HepG2 (cell line): Measurements from ENCODE around the gene RPRD2. TPM values are rescaled to one million over a fixed set of nuclear protein-coding genes. Genes with fewer than 3 reads are reported as not detected.

ENCODE experiments used
- CEBPB ChIP-seq: IDR thresholded peaks from 2 replicates; pipeline ENCODE4 v1.6.1; 2011; ENCODE audit warnings: low read depth, low read length, improper control_type of control experiment, borderline replicate concordance
- CEBPG ChIP-seq: IDR thresholded peaks from 2 replicates; pipeline ENCODE4 v1.6.1; 2016
- FOXK1 ChIP-seq: sonication (generic); formaldehyde crosslinking; IDR thresholded peaks from 2 replicates; pipeline ENCODE4 v1.4.0; 2020; ENCODE audit warnings: low read depth, missing genetic modification reagents, borderline replicate concordance
- HDAC2 ChIP-seq: sonication (generic); formaldehyde crosslinking; IDR thresholded peaks from 2 replicates; pipeline ENCODE4 v1.4.0; 2020; ENCODE audit warnings: missing genetic modification reagents
- SAP130 ChIP-seq: IDR thresholded peaks from 2 replicates; pipeline ENCODE4 v1.6.1; 2016; ENCODE audit warnings: low read depth
- SOX13 ChIP-seq, 3 experiments: fragments of 450-650 bp in 1 of 3; sonication (generic) in 1 of 3; formaldehyde crosslinking in 1 of 3; IDR thresholded peaks in 2 of 3; conservative IDR thresholded peaks in 1 of 3; 2 replicates each; pipeline versions ENCODE4 v1.5.0 to v1.6.1; 2016 to 2020; ENCODE audit warnings: antibody characterized with exemption in 1 of 3, mild to moderate bottlenecking in 1 of 3, missing compliant biosample characterization in 1 of 3, missing genetic modification reagents in 1 of 3, moderate library complexity in 1 of 3
- SOX5 ChIP-seq: IDR thresholded peaks from 2 replicates; pipeline ENCODE4 v1.6.1; 2016; ENCODE audit warnings: borderline replicate concordance
- SP5 ChIP-seq: IDR thresholded peaks from 2 replicates; pipeline ENCODE4 v1.6.1; 2016; ENCODE audit warnings: low read depth, borderline replicate concordance
- STAG1 ChIP-seq: sonication (generic); formaldehyde crosslinking; IDR thresholded peaks from 2 replicates; pipeline ENCODE4 v1.4.0; 2020; ENCODE audit warnings: missing genetic modification reagents
- TARDBP ChIP-seq: sonication (generic); formaldehyde crosslinking; IDR thresholded peaks from 2 replicates; pipeline ENCODE4 v1.8.0; 2022; ENCODE audit warnings: mild to moderate bottlenecking, missing genetic modification reagents
- TGIF2 ChIP-seq: IDR thresholded peaks from 2 replicates; pipeline ENCODE4 v1.6.1; 2016; ENCODE audit warnings: control low read depth, missing compliant biosample characterization
- TOE1 ChIP-seq: sonication (generic); formaldehyde crosslinking; IDR thresholded peaks from 2 replicates; pipeline ENCODE4 v1.4.0; 2020; ENCODE audit warnings: mild to moderate bottlenecking, missing genetic modification reagents
- ZBTB37 ChIP-seq: sonication (generic); formaldehyde crosslinking; IDR thresholded peaks from 2 replicates; pipeline ENCODE4 v1.4.0; 2020; ENCODE audit warnings: mild to moderate bottlenecking, missing genetic modification reagents
- ZNF143 ChIP-seq: sonication (generic); formaldehyde crosslinking; IDR thresholded peaks from 2 replicates; pipeline ENCODE4 v1.4.0; 2020; ENCODE audit warnings: missing genetic modification reagents
- ZNF569 ChIP-seq: sonication (generic); formaldehyde crosslinking; IDR thresholded peaks from 2 replicates; pipeline ENCODE4 v1.5.0; 2020; ENCODE audit warnings: mild to moderate bottlenecking, missing genetic modification reagents, moderate library complexity, borderline replicate concordance
- ZNF7 ChIP-seq: IDR thresholded peaks from 2 replicates; pipeline ENCODE4 v1.6.1; 2016; ENCODE audit warnings: missing biosample characterization, missing genetic modification reagents
- ZNF770 ChIP-seq: sonication (generic); formaldehyde crosslinking; IDR thresholded peaks from 2 replicates; pipeline ENCODE4 v1.5.0; 2020; ENCODE audit warnings: mild to moderate bottlenecking, missing genetic modification reagents
- polyA plus RNA-seq, 8 experiments: library from polyadenylated mRNA; depleted of rRNA in 3 of 8; stranded (reverse) in 7 of 8; unstranded in 1 of 8; fragments of >200 nt; fragmentation: Illumina TruSeq in 4 of 8; extraction: Trizol in 4 of 8; gene quantifications; 2 replicates each; pipeline versions ENCODE4 v1.2.1 to v1.2.3, GENCODE V29; 2011 to 2016; ENCODE audit warnings: low read depth in 4 of 8, missing spikeins in 1 of 8, mixed read lengths in 1 of 8; ENCODE audit not compliant: insufficient read depth in 1 of 8
- total RNA-seq, 5 experiments: library from RNA; depleted of rRNA; stranded (reverse); fragments of >200 nt; fragmentation: Illumina TruSeq; extraction: Trizol; gene quantifications; 2 replicates each; pipeline ENCODE4 v1.2.3, GENCODE V29; 2016; ENCODE audit warnings: low read depth in 1 of 5
- TF ChIP-seq, protein P1 (sequence below): sonication (generic); formaldehyde crosslinking; IDR thresholded peaks from 2 replicates; pipeline ENCODE4 v1.4.0; 2020; ENCODE audit warnings: missing genetic modification reagents
- TF ChIP-seq, protein P2 (sequence below): sonication (generic); formaldehyde crosslinking; IDR thresholded peaks from 2 replicates; pipeline ENCODE4 v1.4.0; 2020; ENCODE audit warnings: missing genetic modification reagents
- TF ChIP-seq, protein P3 (sequence below): sonication (generic); formaldehyde crosslinking; IDR thresholded peaks from 2 replicates; pipeline ENCODE4 v1.4.0; 2020; ENCODE audit warnings: missing genetic modification reagents, borderline replicate concordance

Gene RPRD2
- total and polyA plus RNA-seq, 2 of the 13 experiments (the other 11 are each of a cell fraction or from before 2014, with no cell fraction given): 8.0 to 8.9 TPM

GRCh38 chr1:150479927-150480352 is 116.0 kb downstream of the RPRD2 start (continued):
- TF ChIP-seq TGIF2: peak; percentile 47; the same call in 1 of the 2 replicates
- TF ChIP-seq ZNF7 (CRISPR knock-in tag): 0 out of 2 replicates have a peak, but pooled peaks have one; percentile 49
- peak; percentile 83 for TF ChIP-seq CEBPG
- peak; percentile 16; the same call in 1 of the 2 replicates for TF ChIP-seq SOX5 (CRISPR knock-in tag)
- TF ChIP-seq STAG1: 0 out of 2 replicates have a peak, but pooled peaks have one; percentile 9
- peak; percentile 55; the same call in 1 of the 2 replicates for TF ChIP-seq HDAC2 (CRISPR knock-in tag)
- peak; percentile 65; the same call in 1 of the 2 replicates for TF ChIP-seq CEBPB
- no peak for TF ChIP-seq TOE1 (CRISPR knock-in tag)
- peak; percentile 45; the same call in 1 of the 2 replicates for TF ChIP-seq SAP130 (CRISPR knock-in tag)
- TF ChIP-seq, protein P1, sequence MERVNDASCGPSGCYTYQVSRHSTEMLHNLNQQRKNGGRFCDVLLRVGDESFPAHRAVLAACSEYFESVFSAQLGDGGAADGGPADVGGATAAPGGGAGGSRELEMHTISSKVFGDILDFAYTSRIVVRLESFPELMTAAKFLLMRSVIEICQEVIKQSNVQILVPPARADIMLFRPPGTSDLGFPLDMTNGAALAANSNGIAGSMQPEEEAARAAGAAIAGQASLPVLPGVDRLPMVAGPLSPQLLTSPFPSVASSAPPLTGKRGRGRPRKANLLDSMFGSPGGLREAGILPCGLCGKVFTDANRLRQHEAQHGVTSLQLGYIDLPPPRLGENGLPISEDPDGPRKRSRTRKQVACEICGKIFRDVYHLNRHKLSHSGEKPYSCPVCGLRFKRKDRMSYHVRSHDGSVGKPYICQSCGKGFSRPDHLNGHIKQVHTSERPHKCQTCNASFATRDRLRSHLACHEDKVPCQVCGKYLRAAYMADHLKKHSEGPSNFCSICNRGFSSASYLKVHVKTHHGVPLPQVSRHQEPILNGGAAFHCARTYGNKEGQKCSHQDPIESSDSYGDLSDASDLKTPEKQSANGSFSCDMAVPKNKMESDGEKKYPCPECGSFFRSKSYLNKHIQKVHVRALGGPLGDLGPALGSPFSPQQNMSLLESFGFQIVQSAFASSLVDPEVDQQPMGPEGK (CRISPR knock-in tag): peak; percentile 60
- no peak for TF ChIP-seq SOX13 (IDR thresholded peaks at IDR 0.05)
- peak in 1 of 2 experiments; percentile 50; a peak in 1 of 4 replicates for TF ChIP-seq SOX13 (CRISPR knock-in tag; conservative IDR thresholded peaks at IDR 0.05 in 1 of 2, IDR thresholded peaks at IDR 0.05 in 1 of 2)
- peak; percentile 50; the same call in 1 of the 2 replicates for TF ChIP-seq SP5 (CRISPR knock-in tag)
- TF ChIP-seq, protein P2, sequence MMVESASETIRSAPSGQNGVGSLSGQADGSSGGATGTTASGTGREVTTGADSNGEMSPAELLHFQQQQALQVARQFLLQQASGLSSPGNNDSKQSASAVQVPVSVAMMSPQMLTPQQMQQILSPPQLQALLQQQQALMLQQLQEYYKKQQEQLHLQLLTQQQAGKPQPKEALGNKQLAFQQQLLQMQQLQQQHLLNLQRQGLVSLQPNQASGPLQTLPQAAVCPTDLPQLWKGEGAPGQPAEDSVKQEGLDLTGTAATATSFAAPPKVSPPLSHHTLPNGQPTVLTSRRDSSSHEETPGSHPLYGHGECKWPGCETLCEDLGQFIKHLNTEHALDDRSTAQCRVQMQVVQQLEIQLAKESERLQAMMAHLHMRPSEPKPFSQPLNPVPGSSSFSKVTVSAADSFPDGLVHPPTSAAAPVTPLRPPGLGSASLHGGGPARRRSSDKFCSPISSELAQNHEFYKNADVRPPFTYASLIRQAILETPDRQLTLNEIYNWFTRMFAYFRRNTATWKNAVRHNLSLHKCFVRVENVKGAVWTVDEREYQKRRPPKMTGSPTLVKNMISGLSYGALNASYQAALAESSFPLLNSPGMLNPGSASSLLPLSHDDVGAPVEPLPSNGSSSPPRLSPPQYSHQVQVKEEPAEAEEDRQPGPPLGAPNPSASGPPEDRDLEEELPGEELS (CRISPR knock-in tag): peak; percentile 73
- TF ChIP-seq, protein P3, sequence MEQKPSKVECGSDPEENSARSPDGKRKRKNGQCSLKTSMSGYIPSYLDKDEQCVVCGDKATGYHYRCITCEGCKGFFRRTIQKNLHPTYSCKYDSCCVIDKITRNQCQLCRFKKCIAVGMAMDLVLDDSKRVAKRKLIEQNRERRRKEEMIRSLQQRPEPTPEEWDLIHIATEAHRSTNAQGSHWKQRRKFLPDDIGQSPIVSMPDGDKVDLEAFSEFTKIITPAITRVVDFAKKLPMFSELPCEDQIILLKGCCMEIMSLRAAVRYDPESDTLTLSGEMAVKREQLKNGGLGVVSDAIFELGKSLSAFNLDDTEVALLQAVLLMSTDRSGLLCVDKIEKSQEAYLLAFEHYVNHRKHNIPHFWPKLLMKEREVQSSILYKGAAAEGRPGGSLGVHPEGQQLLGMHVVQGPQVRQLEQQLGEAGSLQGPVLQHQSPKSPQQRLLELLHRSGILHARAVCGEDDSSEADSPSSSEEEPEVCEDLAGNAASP (CRISPR knock-in tag): peak; percentile 84; the same call in 1 of the 2 replicates
- 0 out of 2 replicates have a peak, but pooled peaks have one; percentile 43 for TF ChIP-seq TARDBP
- TF ChIP-seq ZBTB37 (CRISPR knock-in tag): peak; percentile 40; the same call in 1 of the 2 replicates
- 0 out of 2 replicates have a peak, but pooled peaks have one; percentile 19 for TF ChIP-seq FOXK1 (CRISPR knock-in tag)
- no peak for TF ChIP-seq ZNF143 (CRISPR knock-in tag)
- TF ChIP-seq ZNF770 (CRISPR knock-in tag): peak; percentile 84
- TF ChIP-seq ZNF569: no peak
